SKM-1 treated with dmso at 0.1 percent for 144 hours (cell line): ENCODE data around the gene GHRH.

Experiments
- DNase-seq: peaks from one replicate; lab custom pipeline; 2025; ENCODE audit not compliant: unreplicated experiment; lab: John Stamatoyannopoulos, UW

GHRH gene

GRCh38 chr20:37263686-37264085, 2.1 kb upstream of the GHRH start:
- DNase-seq: no peak

GRCh38 chr20:37262505-37262904, 891 bp upstream of the GHRH start:
- DNase-seq: no peak

GRCh38 chr20:37260923-37261322, 691 bp downstream of the GHRH start:
- no peak for DNase-seq

GRCh38 chr20:37259865-37260264, 1.7 kb downstream of the GHRH start:
- no peak for DNase-seq

GRCh38 chr20:37259031-37259430, 2.6 kb downstream of the GHRH start:
- no peak for DNase-seq

GRCh38 chr20:37257988-37258387, 3.6 kb downstream of the GHRH start:
- no peak for DNase-seq

- DNase-seq: no peak
Observed at GRCh38 chr20:37257530-37257929, 4.1 kb downstream of the GHRH start.

- no peak for DNase-seq
Observed at GRCh38 chr20:37256286-37256685, 5.3 kb downstream of the GHRH start.

GRCh38 chr20:37254114-37254878, 7.3 kb downstream of the GHRH start:
- DNase-seq: peak; percentile 33

- no peak for DNase-seq
Observed at GRCh38 chr20:37253087-37253486, 8.5 kb downstream of the GHRH start.

- no peak for DNase-seq
Observed at GRCh38 chr20:37251825-37252477, 9.7 kb downstream of the GHRH start.

GRCh38 chr20:37249304-37249703, 12.3 kb downstream of the GHRH start:
- no peak for DNase-seq

- no peak for DNase-seq
Observed at GRCh38 chr20:37247547-37247946, 14.1 kb downstream of the GHRH start.

GRCh38 chr20:37246736-37247135, 14.9 kb downstream of the GHRH start:
- no peak for DNase-seq

GRCh38 chr20:37245216-37246150, 16.1 kb downstream of the GHRH start:
- DNase-seq: no peak

GRCh38 chr20:37244572-37244957, 17.0 kb downstream of the GHRH start:
- no peak for DNase-seq

- no peak for DNase-seq
Observed at GRCh38 chr20:37243937-37244571, 17.6 kb downstream of the GHRH start.

- no peak for DNase-seq
Observed at GRCh38 chr20:37243076-37243936, 18.3 kb downstream of the GHRH start.

- DNase-seq: no peak
Observed at GRCh38 chr20:37242503-37242902, 19.1 kb downstream of the GHRH start.
